ENCODE results near the gene SLC23A2.
"Not testable (repeated sequence)": the region's sequence is repeated elsewhere in the genome, so short reads cannot be mapped to it uniquely, and the experiment has no call there.

Gene SLC23A2

GRCh38 chr20:4926531-4927156 is 74.7 kb downstream of the SLC23A2 start:
- no peak for DNase-seq

GRCh38 chr20:4925842-4926530 is 75.3 kb downstream of the SLC23A2 start:
- no peak for DNase-seq

GRCh38 chr20:4924446-4924845 is 76.9 kb downstream of the SLC23A2 start:
- DNase-seq: no peak

GRCh38 chr20:4924032-4924431 is 77.3 kb downstream of the SLC23A2 start:
- no peak for DNase-seq

- no peak for DNase-seq
These were observed 79.1 kb downstream of the SLC23A2 start for GRCh38 chr20:4922186-4922585.

GRCh38 chr20:4921271-4921670 is 80.0 kb downstream of the SLC23A2 start:
- DNase-seq: not testable (repeated sequence)

GRCh38 chr20:4920655-4921054 is 80.7 kb downstream of the SLC23A2 start:
- no peak for DNase-seq

GRCh38 chr20:4920131-4920530 is 81.2 kb downstream of the SLC23A2 start:
- DNase-seq: no peak

GRCh38 chr20:4919047-4919704 is 82.1 kb downstream of the SLC23A2 start:
- DNase-seq: no peak

GRCh38 chr20:4918473-4918872 is 82.8 kb downstream of the SLC23A2 start:
- no peak for DNase-seq

- DNase-seq: no peak
These were observed 84.1 kb downstream of the SLC23A2 start for GRCh38 chr20:4916971-4917881.

- no peak for DNase-seq
These were observed 88.2 kb downstream of the SLC23A2 start for GRCh38 chr20:4913147-4913546.

GRCh38 chr20:4912380-4913142 is 88.7 kb downstream of the SLC23A2 start:
- no peak for DNase-seq

- no peak for DNase-seq
These were observed 90.4 kb downstream of the SLC23A2 start for GRCh38 chr20:4910951-4911350.

- no peak for DNase-seq
These were observed 95.7 kb downstream of the SLC23A2 start for GRCh38 chr20:4905613-4906012.

- DNase-seq: no peak
These were observed 96.1 kb downstream of the SLC23A2 start for GRCh38 chr20:4905195-4905594.

- no peak for DNase-seq
These were observed 97.0 kb downstream of the SLC23A2 start for GRCh38 chr20:4904127-4904860.

GRCh38 chr20:4902788-4903187 is 98.5 kb downstream of the SLC23A2 start:
- DNase-seq: no peak

- DNase-seq: no peak
These were observed 100.1 kb downstream of the SLC23A2 start for GRCh38 chr20:4901031-4901818.
